ENCODE data around the gene SLA2.

GRCh38 chr20:36628076-36628475, 17.9 kb downstream of the SLA2 start:
- TF ChIP-seq, protein P1, sequence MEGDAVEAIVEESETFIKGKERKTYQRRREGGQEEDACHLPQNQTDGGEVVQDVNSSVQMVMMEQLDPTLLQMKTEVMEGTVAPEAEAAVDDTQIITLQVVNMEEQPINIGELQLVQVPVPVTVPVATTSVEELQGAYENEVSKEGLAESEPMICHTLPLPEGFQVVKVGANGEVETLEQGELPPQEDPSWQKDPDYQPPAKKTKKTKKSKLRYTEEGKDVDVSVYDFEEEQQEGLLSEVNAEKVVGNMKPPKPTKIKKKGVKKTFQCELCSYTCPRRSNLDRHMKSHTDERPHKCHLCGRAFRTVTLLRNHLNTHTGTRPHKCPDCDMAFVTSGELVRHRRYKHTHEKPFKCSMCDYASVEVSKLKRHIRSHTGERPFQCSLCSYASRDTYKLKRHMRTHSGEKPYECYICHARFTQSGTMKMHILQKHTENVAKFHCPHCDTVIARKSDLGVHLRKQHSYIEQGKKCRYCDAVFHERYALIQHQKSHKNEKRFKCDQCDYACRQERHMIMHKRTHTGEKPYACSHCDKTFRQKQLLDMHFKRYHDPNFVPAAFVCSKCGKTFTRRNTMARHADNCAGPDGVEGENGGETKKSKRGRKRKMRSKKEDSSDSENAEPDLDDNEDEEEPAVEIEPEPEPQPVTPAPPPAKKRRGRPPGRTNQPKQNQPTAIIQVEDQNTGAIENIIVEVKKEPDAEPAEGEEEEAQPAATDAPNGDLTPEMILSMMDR (conservative IDR thresholded peaks at IDR 0.05 in 1 of 2, IDR thresholded peaks at IDR 0.05 in 1 of 2; ENCODE audit: low read depth in 1 of 2, low read length in 2 of 2): no peak
- no peak for TF ChIP-seq EZH2 (IDR thresholded peaks at IDR 0.05; ENCODE audit: low read length, missing control alignments)

Measured in fibroblast of lung (primary cell).